Liver (tissue), 9 donors: ENCODE results near the gene PMFBP1. TPM values are rescaled to one million over a fixed set of nuclear protein-coding genes. Genes with fewer than 3 reads are reported as not detected.

Experiments used
- DNase-seq: peaks from one replicate; pipeline ENCODE4 v3.0.0-alpha.2; 2017; ENCODE audit warnings: low spot score
- H3K27ac ChIP-seq, 2 donors: one replicate each; pipeline ENCODE4 v1.7.0; 2013; ENCODE audit warnings: inconsistent platforms in 2 of 2, low read length in 2 of 2, control low read depth in 1 of 2, low read depth in 1 of 2, mild to moderate bottlenecking in 1 of 2
- H3K27me3 ChIP-seq, 4 donors: one replicate each; pipeline versions ENCODE4 v1.6.1 to v1.7.0; 2013; ENCODE audit warnings: low read length in 3 of 4, inconsistent platforms in 1 of 4, mild to moderate bottlenecking in 1 of 4, moderate library complexity in 1 of 4; ENCODE audit not compliant: control insufficient read depth in 4 of 4, insufficient read depth in 4 of 4
- H3K36me3 ChIP-seq, 4 donors: one replicate each; pipeline versions ENCODE4 v1.6.1 to v1.7.0; 2013; ENCODE audit warnings: low read length in 3 of 4, mild to moderate bottlenecking in 3 of 4, low read depth in 1 of 4, moderate library complexity in 1 of 4; ENCODE audit not compliant: control insufficient read depth in 4 of 4, insufficient read depth in 3 of 4
- H3K4me1 ChIP-seq, 4 donors: one replicate each; pipeline versions ENCODE4 v1.6.1 to v1.7.0; 2013; ENCODE audit warnings: low read length in 3 of 4, mild to moderate bottlenecking in 3 of 4, moderate library complexity in 1 of 4; ENCODE audit not compliant: control insufficient read depth in 4 of 4, insufficient read depth in 4 of 4
- H3K4me3 ChIP-seq, 3 donors: one replicate each; pipeline versions ENCODE4 v1.6.1 to v1.7.0; 2013; ENCODE audit warnings: low read length in 3 of 3, control low read depth in 1 of 3, low read depth in 1 of 3, mild to moderate bottlenecking in 1 of 3
- H3K9ac ChIP-seq, 2 donors: one replicate each; pipeline ENCODE4 v1.7.0; 2013; ENCODE audit warnings: low read length in 2 of 2, mild to moderate bottlenecking in 2 of 2, moderate library complexity in 2 of 2, control low read depth in 1 of 2, low read depth in 1 of 2
- H3K9me3 ChIP-seq, 4 donors: one replicate each; pipeline versions ENCODE4 v1.6.1 to v1.7.0; 2013; ENCODE audit warnings: low read length in 3 of 4; ENCODE audit not compliant: control insufficient read depth in 4 of 4
- ATF3 ChIP-seq: IDR thresholded peaks from 2 replicates; pipeline ENCODE4 v1.6.1; 2016; ENCODE audit warnings: antibody characterized with exemption
- CTCF ChIP-seq: fragments of 150-350 bp; IDR thresholded peaks from 2 replicates; pipeline ENCODE4 v1.5.1; 2017; ENCODE audit warnings: improper control_type of control experiment, low read depth, low read length; ENCODE audit not compliant: missing input control
- EGR1 ChIP-seq, 2 donors: IDR thresholded peaks; 2 replicates each; pipeline ENCODE4 v1.6.1; 2016 to 2018; ENCODE audit warnings: antibody characterized with exemption in 2 of 2, low read depth in 2 of 2
- FOXA1 ChIP-seq: IDR thresholded peaks from 2 replicates; pipeline ENCODE4 v1.6.1; 2016; ENCODE audit warnings: antibody characterized with exemption
- FOXA2 ChIP-seq: IDR thresholded peaks from 2 replicates; pipeline ENCODE4 v1.6.1; 2016; ENCODE audit warnings: antibody characterized with exemption
- GABPA ChIP-seq, 2 donors: IDR thresholded peaks in 1 of 2; conservative IDR thresholded peaks in 1 of 2; 2 replicates each; pipeline ENCODE4 v1.6.1; 2016; ENCODE audit warnings: antibody characterized with exemption in 2 of 2, mild to moderate bottlenecking in 1 of 2, moderate library complexity in 1 of 2
- HNF4A ChIP-seq, 2 donors: conservative IDR thresholded peaks; 2 replicates each; pipeline ENCODE4 v1.6.1; 2016; ENCODE audit warnings: antibody characterized with exemption in 2 of 2, mild to moderate bottlenecking in 2 of 2
- HNF4G ChIP-seq: IDR thresholded peaks from 2 replicates; pipeline ENCODE4 v1.6.1; 2016; ENCODE audit warnings: antibody characterized with exemption
- JUND ChIP-seq, 2 donors: IDR thresholded peaks; 2 replicates each; pipeline ENCODE4 v1.6.1; 2016; ENCODE audit warnings: antibody characterized with exemption in 2 of 2
- MAX ChIP-seq: IDR thresholded peaks from 2 replicates; pipeline ENCODE4 v1.6.1; 2016; ENCODE audit warnings: antibody characterized with exemption
- NR2F2 ChIP-seq: IDR thresholded peaks from 2 replicates; pipeline ENCODE4 v1.6.1; 2016; ENCODE audit warnings: antibody characterized with exemption
- RAD21 ChIP-seq, 2 donors: IDR thresholded peaks; 2 replicates each; pipeline ENCODE4 v1.6.1; 2016; ENCODE audit warnings: antibody characterized with exemption in 2 of 2, mild to moderate bottlenecking in 2 of 2
- REST ChIP-seq: IDR thresholded peaks from 2 replicates; pipeline ENCODE4 v1.6.1; 2016; ENCODE audit warnings: antibody characterized with exemption, mild to moderate bottlenecking
- RXRA ChIP-seq, 2 donors: IDR thresholded peaks; 2 replicates each; pipeline ENCODE4 v1.6.1; 2017 to 2018; ENCODE audit warnings: antibody characterized with exemption in 2 of 2, mild to moderate bottlenecking in 1 of 2
- SP1 ChIP-seq: IDR thresholded peaks from 2 replicates; pipeline ENCODE4 v1.6.1; 2018; ENCODE audit warnings: antibody characterized with exemption, mild to moderate bottlenecking
- TAF1 ChIP-seq: conservative IDR thresholded peaks from 2 replicates; pipeline ENCODE4 v1.6.1; 2016; ENCODE audit warnings: antibody characterized with exemption, mild to moderate bottlenecking
- YY1 ChIP-seq: IDR thresholded peaks from 2 replicates; pipeline ENCODE4 v1.6.1; 2016; ENCODE audit warnings: antibody characterized with exemption, mild to moderate bottlenecking
- WGBS: extraction: QIAGEN DNeasy Blood & Tissue Kit; methylation state at CpG from one replicate; pipeline ENCODE4 v1.1.7; 2013; 5-methylcytosine and 5-hydroxymethylcytosine counted together
- polyA plus RNA-seq, 2 donors: library from polyadenylated mRNA; stranded (reverse) in 1 of 2; unstranded in 1 of 2; fragments of 200-250 nt in 1 of 2; fragments of >200 nt in 1 of 2; fragmentation: Nextera tagmentation in 1 of 2; extraction: Ambion mirVana in 1 of 2; gene quantifications; one replicate each; pipeline versions ENCODE4 v1.2.1 to v1.2.3, GENCODE V29; 2013 to 2015
- total RNA-seq, 2 donors: library from RNA; depleted of rRNA; stranded (reverse); fragments of >200 nt; gene quantifications; one replicate each; pipeline ENCODE4 v1.2.3, GENCODE V29; 2014
- TF ChIP-seq, protein P1 (sequence below): IDR thresholded peaks from 2 replicates; pipeline ENCODE4 v1.6.1; 2016; ENCODE audit warnings: antibody characterized with exemption
- donor health status: healthy.
- donor health status: healthy.
- donor health status: healthy.
- donor health status: healthy.
- donor health status: healthy.

Gene PMFBP1
- total and polyA plus RNA-seq, 4 donors, result 0.06 to 1.4 (median 0.29) TPM

DNA sequence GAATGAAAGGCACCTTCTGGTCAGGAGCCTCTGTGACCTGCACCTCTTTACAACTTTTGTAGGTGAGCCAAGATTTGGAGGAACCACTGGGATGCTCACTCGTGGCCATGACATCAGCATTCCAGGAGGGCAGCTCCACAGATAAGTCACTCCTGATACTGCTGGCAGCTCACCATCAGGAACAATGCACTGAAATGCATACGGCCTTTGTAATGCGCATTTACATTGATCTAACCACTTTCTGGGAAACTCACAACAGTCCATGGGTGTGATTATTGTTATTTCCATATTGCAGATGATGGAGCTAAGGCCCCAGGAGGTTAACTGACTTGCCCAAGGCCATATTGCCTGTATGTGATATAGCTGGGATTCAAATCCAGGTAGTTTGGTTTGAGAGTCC is 34.3 kb upstream of the PMFBP1 start (continued):
- TF ChIP-seq REST, result no peak

DNA sequence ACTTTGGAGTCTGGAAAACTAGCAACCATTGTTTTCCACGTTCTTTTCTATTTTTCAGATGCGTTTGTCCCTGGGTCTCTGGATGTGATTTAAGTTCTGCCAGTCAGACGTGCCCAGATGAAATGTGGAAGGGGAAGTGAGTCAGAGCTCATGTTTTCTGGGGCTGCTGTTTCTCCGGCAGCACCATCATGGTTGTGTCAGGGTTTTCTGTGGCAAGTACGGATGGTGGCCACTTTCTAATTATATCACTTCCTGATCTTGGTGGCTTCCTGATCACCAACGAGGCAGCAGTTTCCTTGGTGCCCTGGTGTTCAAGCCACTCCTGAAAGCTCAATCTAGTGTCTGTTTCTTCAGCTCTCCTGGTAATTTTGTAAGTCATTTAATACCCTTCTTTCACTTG is 31.4 kb upstream of the PMFBP1 start:
- H3K36me3 ChIP-seq, result no peaks in the 10 kb centered on the region
- TF ChIP-seq RXRA (IDR thresholded peaks at IDR 0.05) (no peak), EGR1 (IDR thresholded peaks at IDR 0.05; ENCODE audit: low read depth in 2 of 2) (no peak), JUND (IDR thresholded peaks at IDR 0.05) (no peak), YY1 (no peak), NR2F2 (no peak), HNF4G (no peak), TAF1 (no peak)
- TF ChIP-seq, protein P1, sequence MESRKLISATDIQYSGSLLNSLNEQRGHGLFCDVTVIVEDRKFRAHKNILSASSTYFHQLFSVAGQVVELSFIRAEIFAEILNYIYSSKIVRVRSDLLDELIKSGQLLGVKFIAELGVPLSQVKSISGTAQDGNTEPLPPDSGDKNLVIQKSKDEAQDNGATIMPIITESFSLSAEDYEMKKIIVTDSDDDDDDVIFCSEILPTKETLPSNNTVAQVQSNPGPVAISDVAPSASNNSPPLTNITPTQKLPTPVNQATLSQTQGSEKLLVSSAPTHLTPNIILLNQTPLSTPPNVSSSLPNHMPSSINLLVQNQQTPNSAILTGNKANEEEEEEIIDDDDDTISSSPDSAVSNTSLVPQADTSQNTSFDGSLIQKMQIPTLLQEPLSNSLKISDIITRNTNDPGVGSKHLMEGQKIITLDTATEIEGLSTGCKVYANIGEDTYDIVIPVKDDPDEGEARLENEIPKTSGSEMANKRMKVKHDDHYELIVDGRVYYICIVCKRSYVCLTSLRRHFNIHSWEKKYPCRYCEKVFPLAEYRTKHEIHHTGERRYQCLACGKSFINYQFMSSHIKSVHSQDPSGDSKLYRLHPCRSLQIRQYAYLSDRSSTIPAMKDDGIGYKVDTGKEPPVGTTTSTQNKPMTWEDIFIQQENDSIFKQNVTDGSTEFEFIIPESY, result no peak
- peak overlapping the region; percentile 50 to 78 for H3K27ac ChIP-seq
- DNase-seq, result no peak
- 60% methylated on average over 6 of the region's 6 CpGs for WGBS
- H3K9me3 ChIP-seq, result no peaks in the 10 kb centered on the region
- no peak overlapping the region for H3K4me3 ChIP-seq
- peaks cover 0 to 2% (median 0%) of the 10 kb centered on the region in 4 donors for H3K4me1 ChIP-seq
- H3K27me3 ChIP-seq, result no peaks in the 10 kb centered on the region
- H3K9ac ChIP-seq, result no peak overlapping the region

DNA sequence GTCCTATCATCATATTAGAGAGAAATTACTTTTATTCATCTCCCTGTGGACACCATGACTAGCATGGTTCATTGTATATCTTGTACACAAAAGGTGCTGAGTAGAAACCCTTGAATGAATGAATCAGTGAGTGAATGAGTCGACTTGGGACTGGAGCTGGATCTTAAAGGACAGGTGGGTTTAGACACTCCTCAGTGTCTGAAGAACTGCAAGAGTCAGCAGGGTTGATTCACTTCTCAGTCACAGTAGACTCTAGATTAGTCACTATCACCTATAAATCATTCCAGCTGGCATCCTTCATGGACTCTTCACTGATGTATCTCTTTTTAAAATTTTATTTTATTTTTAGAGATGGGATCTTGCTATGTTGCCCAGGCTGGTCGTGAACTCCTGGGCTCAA is 30.1 kb upstream of the PMFBP1 start:
- Histone ChIP-seq H3K9ac (no peak overlapping the region), H3K27ac (no peak overlapping the region), H3K27me3 (no peaks in the 10 kb centered on the region), H3K36me3 (no peaks in the 10 kb centered on the region), H3K9me3 (no peaks in the 10 kb centered on the region), H3K4me1 (peaks cover 0 to 2% (median 0%) of the 10 kb centered on the region in 4 donors), H3K4me3 (no peak overlapping the region)
- DNase-seq, result no peak
- 74% methylated on average over 2 of the region's 2 CpGs for WGBS
- TF ChIP-seq TAF1 (no peak), HNF4G (no peak), NR2F2 (no peak), ATF3 (no peak), YY1 (no peak), SP1 (no peak), FOXA1 (no peak), RXRA (IDR thresholded peaks at IDR 0.05) (no peak), EGR1 (IDR thresholded peaks at IDR 0.05; ENCODE audit: low read depth in 2 of 2) (no peak), CTCF (no peak), FOXA2 (no peak), RAD21 (IDR thresholded peaks at IDR 0.05) (no peak), HNF4A (conservative IDR thresholded peaks at IDR 0.05) (no peak), REST (no peak), MAX (no peak), GABPA (IDR thresholded peaks at IDR 0.05 in 1 of 2, conservative IDR thresholded peaks at IDR 0.05 in 1 of 2) (no peak), JUND (IDR thresholded peaks at IDR 0.05) (no peak)
